IMR-90 (cell line): ENCODE measurements around the gene DPP6. TPM values are rescaled to one million over a fixed set of nuclear protein-coding genes. Genes with fewer than 3 reads are reported as not detected.

Experiments
- ATAC-seq: fragments of 200-7000 bp; cut with Tn5 transposase; 2 replicates; pipeline ENCODE4 v1.9.1; 2020; ENCODE audit warnings: low read depth, mild to moderate bottlenecking, moderate library complexity
- BruUV-seq: library from RNA; stranded (reverse); fragments of 400-500 nt; replicated peaks from 2 replicates; lab custom pipeline; 2021; lab: Mats Ljungman, UMichigan
- CTCF ChIA-PET: fragments of 300-600 bp; formaldehyde crosslinking; extraction: SDS; loops from one replicate; lab custom pipeline; 2021; ENCODE audit warnings: antibody characterized with exemption; lab: Yijun Ruan, JAX
- POLR2A ChIA-PET: fragments of 300-600 bp; sonication (Branson Sonifier 250); formaldehyde crosslinking; loops from one replicate; lab custom pipeline; 2022; ENCODE audit warnings: antibody characterized with exemption; ENCODE audit not compliant: unreplicated experiment; lab: Charles Lee
- DNase-seq: peaks from one replicate; pipeline ENCODE4 v3.0.0; 2013
- H2AFZ ChIP-seq: replicated peaks from 2 replicates; pipeline ENCODE3; 2013; ENCODE audit warnings: low read length, mild to moderate bottlenecking; ENCODE audit not compliant: poor library complexity
- H2AK5ac ChIP-seq: 2 replicates; pipeline ENCODE4 v1.6.1; 2013; ENCODE audit warnings: low read depth, low read length, inconsistent platforms
- H2AK9ac ChIP-seq: replicated peaks from 2 replicates; pipeline ENCODE3; 2013; ENCODE audit warnings: mild to moderate bottlenecking, low read depth, low read length, moderate library complexity; ENCODE audit not compliant: poor library complexity
- H2BK120ac ChIP-seq: 2 replicates; pipeline ENCODE4 v1.6.1; 2013; ENCODE audit warnings: low read depth, low read length, inconsistent platforms
- H2BK15ac ChIP-seq: 3 replicates; pipeline ENCODE4 v1.6.1; 2013; ENCODE audit warnings: low read depth, low read length, inconsistent platforms
- H2BK20ac ChIP-seq: 2 replicates; pipeline ENCODE4 v1.6.1; 2013; ENCODE audit warnings: low read depth, mild to moderate bottlenecking, inconsistent platforms, low read length, moderate library complexity
- H2BK5ac ChIP-seq: 2 replicates; pipeline ENCODE4 v1.6.1; 2013; ENCODE audit warnings: mild to moderate bottlenecking, low read depth, low read length, inconsistent platforms; ENCODE audit not compliant: poor library complexity, severe bottlenecking
- H3K14ac ChIP-seq: replicated peaks from 2 replicates; pipeline ENCODE4 v1.6.1; 2013; ENCODE audit warnings: low read depth, low read length, inconsistent platforms
- H3K18ac ChIP-seq: 2 replicates; pipeline ENCODE4 v1.6.1; 2013; ENCODE audit warnings: low read depth, low read length, control low read depth
- H3K23ac ChIP-seq: 2 replicates; pipeline ENCODE4 v1.6.1; 2013; ENCODE audit warnings: low read depth, low read length, inconsistent platforms
- H3K27ac ChIP-seq: 2 replicates; pipeline ENCODE4 v1.5.1; 2013; ENCODE audit warnings: mild to moderate bottlenecking, control low read depth, low read length; ENCODE audit not compliant: insufficient read depth
- H3K27me3 ChIP-seq: 2 replicates; pipeline ENCODE4 v1.6.1; 2013; ENCODE audit warnings: low read length; ENCODE audit not compliant: control insufficient read depth, insufficient read depth
- H3K36me3 ChIP-seq: 2 replicates; pipeline ENCODE4 v1.6.1; 2013; ENCODE audit warnings: low read length, mixed read lengths; ENCODE audit not compliant: control insufficient read depth, insufficient read depth
- H3K4ac ChIP-seq: 2 replicates; pipeline ENCODE4 v1.6.1; 2013; ENCODE audit warnings: low read depth, low read length, inconsistent platforms
- H3K4me1 ChIP-seq: 2 replicates; pipeline ENCODE4 v1.6.1; 2013; ENCODE audit warnings: low read length, mixed read lengths; ENCODE audit not compliant: control insufficient read depth, insufficient read depth
- H3K4me2 ChIP-seq: 2 replicates; pipeline ENCODE4 v1.6.1; 2013; ENCODE audit warnings: low read depth, mild to moderate bottlenecking, control low read depth, low read length, moderate library complexity
- H3K4me3 ChIP-seq: 2 replicates; pipeline ENCODE4 v1.5.1; 2013; ENCODE audit warnings: low read depth, mild to moderate bottlenecking, control low read depth, low read length, moderate library complexity; ENCODE audit not compliant: insufficient read depth
- H3K56ac ChIP-seq: 2 replicates; pipeline ENCODE4 v1.6.1; 2013; ENCODE audit warnings: low read length, inconsistent platforms; ENCODE audit not compliant: insufficient read depth; ENCODE audit errors: extremely low read depth
- H3K79me1 ChIP-seq, 2 experiments: 2 replicates each; pipeline ENCODE4 v1.6.1; 2013; ENCODE audit warnings: low read length in 2 of 2, inconsistent platforms in 1 of 2, low read depth in 1 of 2
- H3K9ac ChIP-seq: 2 replicates; pipeline ENCODE4 v1.6.1; 2013; ENCODE audit warnings: low read depth, low read length, control low read depth
- H3K9me1 ChIP-seq: 2 replicates; pipeline ENCODE4 v1.6.1; 2013; ENCODE audit warnings: low read length, inconsistent platforms; ENCODE audit not compliant: insufficient read depth
- H3K9me3 ChIP-seq: 2 replicates; pipeline ENCODE4 v1.6.1; 2013; ENCODE audit warnings: low read length; ENCODE audit not compliant: control insufficient read depth, insufficient read depth
- H4K20me1 ChIP-seq: 2 replicates; pipeline ENCODE4 v1.6.1; 2013; ENCODE audit warnings: low read length, inconsistent platforms; ENCODE audit not compliant: insufficient read depth
- H4K5ac ChIP-seq: 2 replicates; pipeline ENCODE4 v1.6.1; 2013; ENCODE audit warnings: mild to moderate bottlenecking, low read depth, low read length, control low read depth
- H4K8ac ChIP-seq, 2 experiments: 2 replicates each; pipeline ENCODE4 v1.6.1; 2013; ENCODE audit warnings: low read depth in 2 of 2, low read length in 2 of 2, control low read depth in 1 of 2, inconsistent platforms in 1 of 2
- H4K91ac ChIP-seq: 2 replicates; pipeline ENCODE4 v1.6.1; 2013; ENCODE audit warnings: low read depth, low read length, inconsistent platforms; ENCODE audit not compliant: insufficient read depth
- BHLHE40 ChIP-seq: fragments of 150-350 bp; IDR thresholded peaks from 2 replicates; pipeline ENCODE4 v1.6.1; 2016; ENCODE audit warnings: mild to moderate bottlenecking, low read depth, low read length
- CEBPB ChIP-seq: IDR thresholded peaks from 2 replicates; pipeline ENCODE4 v1.6.1; 2012; ENCODE audit warnings: low read depth, low read length, improper control_type of control experiment
- CHD1 ChIP-seq: IDR thresholded peaks from 2 replicates; pipeline ENCODE4 v1.6.1; 2012; ENCODE audit warnings: low read depth, low read length, improper control_type of control experiment
- MAFK ChIP-seq: IDR thresholded peaks from 2 replicates; pipeline ENCODE4 v1.6.1; 2012; ENCODE audit warnings: low read depth, low read length, improper control_type of control experiment
- RFX5 ChIP-seq: IDR thresholded peaks from 2 replicates; pipeline ENCODE4 v1.8.0; 2012; ENCODE audit warnings: low read depth, mild to moderate bottlenecking, low read length, moderate library complexity
- WGBS, 2 experiments: methylation state at CpG; one replicate each; pipeline versions ENCODE4 v1.1.5 to v1.1.7; 2013; ENCODE audit warnings: missing lambda C conversion rate in 2 of 2; ENCODE audit not compliant: insufficient read length in 1 of 2; ENCODE audit errors: extremely low coverage in 2 of 2; 5-methylcytosine and 5-hydroxymethylcytosine counted together
- dilution Hi-C: fragments of 300-500 bp; cut with HindIII; formaldehyde crosslinking; loops from one replicate; pipeline ENCODE4 v1.14.3; 2018; ENCODE audit warnings: low sequenced_read_pairs; ENCODE audit not compliant: unreplicated experiment
- in situ Hi-C: fragments of 300-500 bp; cut with MboI; formaldehyde crosslinking; loops from 3 replicates; pipeline ENCODE4 v1.14.3; 2019; ENCODE audit warnings: low sequenced_read_pairs, inconsistent platforms, mixed read lengths
- intact Hi-C: fragments of 100-400 bp; cut with micrococcal nuclease; formaldehyde crosslinking; loops from 2 replicates; pipeline ENCODE4 v1.10.0; 2022
- polyA plus RNA-seq, 3 experiments: library from polyadenylated mRNA; depleted of rRNA; stranded (reverse); fragments of >200 nt; gene quantifications; 2 replicates each; pipeline ENCODE4 v1.2.3, GENCODE V29; 2012; ENCODE audit warnings: low replicate concordance in 1 of 3
- total RNA-seq: library from RNA; depleted of rRNA; stranded (reverse); fragments of >200 nt; gene quantifications from 2 replicates; pipeline ENCODE4 v1.2.3, GENCODE V29; 2012

The DPP6 gene
- total and polyA plus RNA-seq, 2 of the 4 experiments (the other 2 are of a cell fraction) = not detected

DNA sequence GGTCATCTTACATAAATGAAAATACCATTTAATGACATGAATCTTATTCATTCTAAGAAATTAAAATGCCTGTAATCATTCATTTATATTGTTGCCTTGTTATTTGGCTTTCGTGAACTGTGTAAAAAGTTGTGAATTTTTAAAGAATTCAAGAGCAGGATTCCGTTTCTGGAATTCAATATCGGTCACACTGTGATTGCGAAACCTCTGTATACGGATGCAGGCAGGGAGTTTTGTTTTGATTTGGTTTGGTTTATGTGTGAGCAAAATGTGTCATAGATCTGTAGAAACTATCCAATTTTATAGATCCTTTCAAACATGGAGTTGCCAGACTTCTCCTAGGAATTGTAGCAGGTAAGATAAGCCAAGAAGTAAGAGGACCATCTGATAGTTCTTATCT is 441.4 kb downstream of the DPP6 start:
- Histone ChIP-seq H3K18ac (no peak overlapping the region), H2BK120ac (no peak overlapping the region), H3K4me1 (no peaks in the 10 kb centered on the region), H3K9ac (no peak overlapping the region), H2AK9ac (no peak overlapping the region), H3K23ac (no peak overlapping the region), H2AFZ (no peak overlapping the region), H3K27ac (no peak overlapping the region), H3K79me1 (no peaks in the 10 kb centered on the region), H3K4ac (no peak overlapping the region), H2BK15ac (no peak overlapping the region), H3K14ac (no peak overlapping the region), H4K20me1 (no peaks in the 10 kb centered on the region), H4K8ac (no peak overlapping the region), H4K91ac (no peak overlapping the region), H2BK20ac (no peak overlapping the region), H2AK5ac (no peak overlapping the region), H3K56ac (no peak overlapping the region), H2BK5ac (no peak overlapping the region), H3K27me3 (no peaks in the 10 kb centered on the region), H3K4me3 (no peak overlapping the region), H3K9me3 (peaks cover 21% of the 10 kb centered on the region), H4K5ac (no peak overlapping the region), H3K4me2 (no peak overlapping the region), H3K36me3 (no peaks in the 10 kb centered on the region), H3K9me1 (no peaks in the 10 kb centered on the region)
- ChIA-PET POLR2A (no interaction called here), CTCF (no interaction called here)
- in situ Hi-C loops = no loop called here
- BruUV-seq = no TSS peak
- ATAC-seq (no peak), DNase-seq (no peak)
- intact Hi-C loops = loop anchor here (5.0 kb wide), 1 partner anchor 1129 kb away; no protein-coding TSS in a partner anchor
- TF ChIP-seq MAFK (no peak), CEBPB (peak; percentile 74), BHLHE40 (no peak), CHD1 (no peak), RFX5 (no peak)
- WGBS, 2 experiments = 0% methylated on average over 1 of the region's 5 CpGs; no CpG with 5 or more reads in 1 of the 2 experiments
- dilution Hi-C loops = no loop called here
